HFF-Myc (cell line): ENCODE data around the gene ZNF32.

ENCODE experiments used
- DNase-seq: peaks from one replicate; pipeline ENCODE4 v3.0.0-alpha.2; 2011; ENCODE audit warnings: low read depth; ENCODE audit errors: extremely low read depth
- H3K4me3 ChIP-seq: replicated peaks from 2 replicates; pipeline ENCODE4 v1.5.1; 2011; ENCODE audit warnings: low read depth, mild to moderate bottlenecking, control low read depth, low read length
- CTCF ChIP-seq: IDR thresholded peaks from 2 replicates; pipeline ENCODE4 v1.5.1; 2012; ENCODE audit warnings: mild to moderate bottlenecking, low read depth, low read length, control low read depth; ENCODE audit errors: missing control alignments

Gene ZNF32

GRCh38 chr10:43682956-43683355 is 34.3 kb upstream of the ZNF32 start:
- no peak overlapping the region for H3K4me3 ChIP-seq
- no peak for TF ChIP-seq CTCF
- no peak for DNase-seq

GRCh38 chr10:43681721-43682120 is 33.0 kb upstream of the ZNF32 start:
- TF ChIP-seq CTCF: no peak
- no peak for DNase-seq
- no peak overlapping the region for H3K4me3 ChIP-seq

- DNase-seq: no peak
- no peak for TF ChIP-seq CTCF
- no peak overlapping the region for H3K4me3 ChIP-seq
Measured at GRCh38 chr10:43681220-43681619, 32.5 kb upstream of the ZNF32 start.

GRCh38 chr10:43680035-43680434 is 31.4 kb upstream of the ZNF32 start:
- TF ChIP-seq CTCF: no peak
- no peak for DNase-seq

GRCh38 chr10:43679509-43679908 is 30.8 kb upstream of the ZNF32 start:
- DNase-seq: no peak
- H3K4me3 ChIP-seq: no peak overlapping the region
- no peak for TF ChIP-seq CTCF

More at GRCh38 chr10:43680035-43680434, 31.4 kb upstream of the ZNF32 start:
- H3K4me3 ChIP-seq: no peak overlapping the region

- no peak for DNase-seq
- H3K4me3 ChIP-seq: no peak overlapping the region
- TF ChIP-seq CTCF: no peak
Measured at GRCh38 chr10:43678654-43679053, 30.0 kb upstream of the ZNF32 start.

GRCh38 chr10:43676901-43677300 is 28.2 kb upstream of the ZNF32 start:
- H3K4me3 ChIP-seq: no peak overlapping the region
- no peak for DNase-seq
- no peak for TF ChIP-seq CTCF
